H1 (cell line): ENCODE data around the gene KHDC1L. TPM values are rescaled to one million over a fixed set of nuclear protein-coding genes. Genes with fewer than 3 reads are reported as not detected.

Source experiments
- CTCF ChIA-PET: fragments of 300-600 bp; sonication (Branson Sonifier 250); formaldehyde crosslinking; loops from one replicate; lab custom pipeline; 2021; ENCODE audit not compliant: partially characterized antibody; lab: Charles Lee
- POLR2A ChIA-PET: fragments of 300-600 bp; sonication (Branson Sonifier 250); formaldehyde crosslinking; loops from one replicate; lab custom pipeline; 2021; ENCODE audit warnings: inconsistent platforms; ENCODE audit not compliant: partially characterized antibody; lab: Charles Lee
- DNase-seq, 2 experiments: peaks; one replicate each; pipeline versions ENCODE4 v3.0.0 to v3.0.0-alpha.2; 2010 to 2022; ENCODE audit warnings: low spot score in 2 of 2, low read depth in 1 of 2, mixed read lengths in 1 of 2
- FAIRE-seq: peaks from 2 replicates; lab custom pipeline; 2011; peaks lifted over from hg19 to GRCh38; lab: Jason Lieb, UNC
- H2AFZ ChIP-seq: 2 replicates; pipeline ENCODE4 v1.8.1; 2012; ENCODE audit warnings: low read length, inconsistent platforms
- H2AK5ac ChIP-seq: 2 replicates; pipeline ENCODE4 v1.6.1; 2013; ENCODE audit warnings: low read depth, low read length
- H2BK120ac ChIP-seq: replicated peaks from 2 replicates; pipeline ENCODE3; 2013; ENCODE audit warnings: low read depth, low read length, inconsistent platforms
- H2BK12ac ChIP-seq: 2 replicates; pipeline ENCODE4 v1.6.1; 2013; ENCODE audit warnings: low read depth, low read length
- H2BK15ac ChIP-seq: 2 replicates; pipeline ENCODE4 v1.6.1; 2013; ENCODE audit warnings: low read length
- H2BK20ac ChIP-seq: 2 replicates; pipeline ENCODE4 v1.6.1; 2013; ENCODE audit warnings: low read length
- H2BK5ac ChIP-seq: 2 replicates; pipeline ENCODE4 v1.6.1; 2013; ENCODE audit warnings: low read depth, low read length
- H3K14ac ChIP-seq: 2 replicates; pipeline ENCODE4 v1.6.1; 2013; ENCODE audit warnings: inconsistent platforms; ENCODE audit not compliant: insufficient read length
- H3K18ac ChIP-seq: 2 replicates; pipeline ENCODE4 v1.6.1; 2013; ENCODE audit warnings: low read length; ENCODE audit errors: extremely low read depth
- H3K23ac ChIP-seq: 2 replicates; pipeline ENCODE4 v1.6.1; 2013; ENCODE audit warnings: inconsistent platforms; ENCODE audit not compliant: insufficient read length
- H3K23me2 ChIP-seq: 2 replicates; pipeline ENCODE4 v1.6.1; 2013; ENCODE audit warnings: low read depth, low read length
- H3K27ac ChIP-seq: 2 replicates; pipeline ENCODE4 v1.6.1; 2011; ENCODE audit warnings: low read depth, low read length, inconsistent platforms
- H3K27me3 ChIP-seq, 4 experiments: replicated peaks in 1 of 4; 1 replicate in 1 of 4; 2 replicates in 3 of 4; pipeline versions ENCODE4 v1.6.1 to v1.8.1; 2011 to 2013; ENCODE audit warnings: low read length in 3 of 4, mild to moderate bottlenecking in 3 of 4, inconsistent platforms in 2 of 4, mixed read lengths in 2 of 4, moderate library complexity in 1 of 4; ENCODE audit not compliant: control insufficient read depth in 3 of 4, insufficient read depth in 3 of 4; ENCODE audit errors: extremely low read depth in 1 of 4
- H3K36me3 ChIP-seq, 4 experiments: 2 replicates each; pipeline versions ENCODE4 v1.6.1 to v1.8.1; 2011 to 2013; ENCODE audit warnings: mild to moderate bottlenecking in 4 of 4, low read length in 3 of 4, moderate library complexity in 2 of 4, control low read depth in 1 of 4, inconsistent platforms in 1 of 4; ENCODE audit not compliant: insufficient read depth in 4 of 4, control insufficient read depth in 2 of 4
- H3K4ac ChIP-seq: replicated peaks from 2 replicates; pipeline ENCODE3; 2013; ENCODE audit warnings: low read length, low read depth, mixed read lengths, inconsistent platforms; ENCODE audit not compliant: insufficient read length
- H3K4me1 ChIP-seq, 4 experiments: replicated peaks in 1 of 4; 1 replicate in 1 of 4; 2 replicates in 3 of 4; pipeline versions ENCODE4 v1.6.1 to v1.8.1; 2011 to 2013; ENCODE audit warnings: low read length in 3 of 4, inconsistent platforms in 2 of 4, mixed read lengths in 1 of 4; ENCODE audit not compliant: insufficient read depth in 4 of 4, control insufficient read depth in 3 of 4
- H3K4me2 ChIP-seq, 2 experiments: 2 replicates each; pipeline versions ENCODE4 v1.6.1 to v1.8.1; 2011 to 2013; ENCODE audit warnings: low read depth in 2 of 2, low read length in 2 of 2, control low read depth in 1 of 2, inconsistent platforms in 1 of 2, mild to moderate bottlenecking in 1 of 2; ENCODE audit not compliant: insufficient read depth in 1 of 2
- H3K4me3 ChIP-seq, 4 experiments: fragments of 200-600, 300-600 bp in 1 of 4; sonication (generic), shearing (Covaris generic), sonication (Bioruptor Twin) in 1 of 4; 2 replicates each; pipeline versions ENCODE4 v1.5.1 to v1.8.1; 2011 to 2016; ENCODE audit warnings: low read length in 4 of 4, low read depth in 3 of 4, control low read depth in 2 of 4, inconsistent platforms in 2 of 4, mild to moderate bottlenecking in 2 of 4, mixed read lengths in 1 of 4, moderate library complexity in 1 of 4; ENCODE audit not compliant: insufficient read depth in 2 of 4; ENCODE audit errors: extremely low read depth in 1 of 4
- H3K56ac ChIP-seq: replicated peaks from 2 replicates; pipeline ENCODE3; 2013; ENCODE audit warnings: low read depth, mild to moderate bottlenecking, mixed read lengths, low read length, inconsistent platforms; ENCODE audit not compliant: insufficient read length
- H3K79me1 ChIP-seq: 2 replicates; pipeline ENCODE4 v1.6.1; 2013; ENCODE audit warnings: low read depth, low read length, control low read depth
- H3K79me2 ChIP-seq, 2 experiments: 2 replicates each; pipeline versions ENCODE4 v1.6.1 to v1.8.1; 2012 to 2013; ENCODE audit warnings: low read length in 2 of 2, mild to moderate bottlenecking in 2 of 2, inconsistent platforms in 1 of 2; ENCODE audit not compliant: insufficient read depth in 2 of 2, control insufficient read depth in 1 of 2
- H3K9ac ChIP-seq, 4 experiments: replicated peaks in 1 of 4; 1 replicate in 1 of 4; 2 replicates in 3 of 4; pipeline versions ENCODE4 v1.6.1 to v1.8.1; 2011 to 2013; ENCODE audit warnings: low read depth in 3 of 4, low read length in 3 of 4, control low read depth in 2 of 4, mild to moderate bottlenecking in 2 of 4, moderate library complexity in 2 of 4, inconsistent platforms in 1 of 4; ENCODE audit errors: extremely low read depth in 1 of 4
- H3K9me3 ChIP-seq, 2 experiments: 2 replicates each; pipeline versions ENCODE4 v1.6.1 to v1.8.1; 2012 to 2013; ENCODE audit warnings: mild to moderate bottlenecking in 2 of 2, moderate library complexity in 2 of 2, control low read depth in 1 of 2, inconsistent platforms in 1 of 2, low read depth in 1 of 2, low read length in 1 of 2, mixed read lengths in 1 of 2; ENCODE audit not compliant: insufficient read depth in 2 of 2
- H4K20me1 ChIP-seq, 2 experiments: replicated peaks in 1 of 2; 2 replicates each; pipeline versions ENCODE3 to v1.8.1; 2011 to 2013; ENCODE audit warnings: inconsistent platforms in 2 of 2, low read length in 2 of 2, mild to moderate bottlenecking in 1 of 2; ENCODE audit not compliant: insufficient read depth in 2 of 2, control insufficient read depth in 1 of 2
- H4K5ac ChIP-seq: 2 replicates; pipeline ENCODE4 v1.6.1; 2013; ENCODE audit warnings: low read length, low read depth, mixed read lengths, inconsistent platforms; ENCODE audit not compliant: insufficient read length
- H4K8ac ChIP-seq: 2 replicates; pipeline ENCODE4 v1.8.0; 2013; ENCODE audit warnings: mild to moderate bottlenecking, moderate library complexity, low read length, inconsistent platforms; ENCODE audit not compliant: insufficient read depth; ENCODE audit errors: extremely low read depth
- H4K91ac ChIP-seq: replicated peaks from 2 replicates; pipeline ENCODE3; 2013; ENCODE audit warnings: low read length, mixed read lengths, inconsistent platforms; ENCODE audit not compliant: insufficient read length
- CBX8 ChIP-seq: fragments of 300-800, 300-1000 bp; sonication (generic); IDR thresholded peaks from 2 replicates; pipeline ENCODE4 v1.7.1; 2016; ENCODE audit warnings: low read depth, low read length, borderline replicate concordance
- CHD1 ChIP-seq: IDR thresholded peaks from 2 replicates; pipeline ENCODE4 v1.6.1; 2012; ENCODE audit warnings: low read depth, low read length, improper control_type of control experiment
- CTBP2 ChIP-seq: IDR thresholded peaks from 2 replicates; pipeline ENCODE4 v1.7.0; 2011; ENCODE audit warnings: borderline replicate concordance, mild to moderate bottlenecking, moderate library complexity, mixed read lengths, low read length; ENCODE audit not compliant: insufficient read depth, insufficient read length
- EP300 ChIP-seq, 2 experiments: IDR thresholded peaks; 1 replicate in 1 of 2; 2 replicates in 1 of 2; pipeline ENCODE4 v1.6.1; 2011 to 2012; ENCODE audit warnings: low read depth in 2 of 2, low read length in 2 of 2, mild to moderate bottlenecking in 2 of 2, borderline replicate concordance in 1 of 2, inconsistent platforms in 1 of 2, moderate library complexity in 1 of 2
- GABPA ChIP-seq: IDR thresholded peaks from 2 replicates; pipeline ENCODE4 v1.6.1; 2011; ENCODE audit warnings: mild to moderate bottlenecking, low read length, moderate library complexity, borderline replicate concordance; ENCODE audit not compliant: insufficient read depth
- JUND ChIP-seq: IDR thresholded peaks from 2 replicates; pipeline ENCODE4 v1.6.1; 2011; ENCODE audit warnings: mild to moderate bottlenecking, improper control_type of control experiment, low read length
- MAFK ChIP-seq: IDR thresholded peaks from 2 replicates; pipeline ENCODE4 v1.6.1; 2012; ENCODE audit warnings: low read depth, mild to moderate bottlenecking, improper control_type of control experiment, low read length
- NRF1 ChIP-seq: IDR thresholded peaks from 2 replicates; pipeline ENCODE4 v1.6.1; 2011; ENCODE audit warnings: mild to moderate bottlenecking, low read depth, low read length, improper control_type of control experiment
- SIX5 ChIP-seq: IDR thresholded peaks from 2 replicates; pipeline ENCODE4 v1.6.1; 2011; ENCODE audit warnings: mild to moderate bottlenecking, low read depth, low read length
- TEAD4 ChIP-seq: IDR thresholded peaks from 2 replicates; pipeline ENCODE4 v1.6.1; 2012; ENCODE audit warnings: low read depth, low read length, inconsistent platforms, mixed read lengths
- WGBS, 2 experiments: shearing (Covaris generic) in 1 of 2; methylation state at CpG; one replicate each; pipeline versions ENCODE4 v1.1.6 to v1.1.7; 2013 to 2015; ENCODE audit warnings: low lambda C conversion rate in 2 of 2, mixed read lengths in 2 of 2, inconsistent platforms in 1 of 2, low coverage in 1 of 2, missing lambda C conversion rate in 1 of 2; ENCODE audit not compliant: insufficient replicate concordance in 2 of 2, insufficient coverage in 1 of 2, insufficient read length in 1 of 2; ENCODE audit errors: extremely low coverage in 1 of 2, missing lambda C conversion rate in 1 of 2; 5-methylcytosine and 5-hydroxymethylcytosine counted together
- polyA plus RNA-seq, 7 experiments: library from polyadenylated mRNA; depleted of rRNA in 3 of 7; stranded (reverse) in 5 of 7; unstranded in 2 of 7; fragments of >200 nt in 5 of 7; fragments of 200-250 nt in 2 of 7; gene quantifications; 1 replicate in 5 of 7; 2 replicates in 1 of 7; 4 replicates in 1 of 7; pipeline versions ENCODE4 v1.2.1 to v1.2.3, GENCODE V29; 2011 to 2013; ENCODE audit warnings: missing spikeins in 2 of 7, mixed read lengths in 2 of 7
- total RNA-seq: library from RNA; stranded (reverse); fragmentation: NEBNext Ultra II Directional; extraction: Animal tissue kit (Norgen Biotek cat#: 25700); gene quantifications from 2 replicates; pipeline ENCODE4 v1.2.1, GENCODE V29; 2021

KHDC1L gene
- total and polyA plus RNA-seq, 2 of the 8 experiments (the other 6 are each of a cell fraction or from before 2014, with no cell fraction given), result 0.14 TPM; not detected in 1

GRCh38 chr6:73242001-73242400 is 16.7 kb upstream of the KHDC1L start:
- no peak for TF ChIP-seq CBX8
- TF ChIP-seq CTBP2, result no peak
- no peak for TF ChIP-seq MAFK
- no peak for TF ChIP-seq EP300 (IDR thresholded peaks at IDR 0.05; ENCODE audit: borderline replicate concordance in 1 of 2, low read depth in 2 of 2, low read length in 2 of 2)
- no peak for TF ChIP-seq GABPA
- no peak for TF ChIP-seq CHD1
- no peak for TF ChIP-seq SIX5
- no peak for TF ChIP-seq TEAD4
- no peak for TF ChIP-seq JUND
- no peak for TF ChIP-seq NRF1
- TF ChIP-seq, all 59 proteins: peak for 0

More at GRCh38 chr6:73242001-73242400, 16.7 kb upstream of the KHDC1L start:
- FAIRE-seq (no peak), DNase-seq (no peak)
- no peak overlapping the region for H2BK120ac ChIP-seq
- H3K27ac ChIP-seq, result no peak overlapping the region
- no peak overlapping the region for H4K5ac ChIP-seq
- H2AK5ac ChIP-seq, result no peak overlapping the region
- H2BK12ac ChIP-seq, result no peak overlapping the region
- H2BK5ac ChIP-seq, result no peak overlapping the region
- no peaks in the 10 kb centered on the region for H3K79me2 ChIP-seq
- 90% methylated on average over 5 of the region's 5 CpGs; no CpG with 5 or more reads in 1 of the 2 experiments for whole genome bisulfite sequencing, 2 experiments
- H3K23me2 ChIP-seq, result no peaks in the 10 kb centered on the region
- no peak overlapping the region for H3K18ac ChIP-seq
- no peak overlapping the region for H2BK15ac ChIP-seq
- no peak overlapping the region for H3K9ac ChIP-seq
- H3K4me3 ChIP-seq, result no peak overlapping the region
- no peak overlapping the region for H2BK20ac ChIP-seq
- H3K14ac ChIP-seq, result no peak overlapping the region
- no peaks in the 10 kb centered on the region for H3K79me1 ChIP-seq
- H3K4me1 ChIP-seq, result no peaks in the 10 kb centered on the region
- H3K23ac ChIP-seq, result no peak overlapping the region
- CTCF ChIA-PET, result interaction anchor here (0.7 to 1.0 kb wide), 2 partner anchors 12 to 14 kb away, joined by 3 read pairs; no protein-coding TSS in a partner anchor
- no peaks in the 10 kb centered on the region for H4K20me1 ChIP-seq
- H3K27me3 ChIP-seq, result no peaks in the 10 kb centered on the region
- no peaks in the 10 kb centered on the region for H3K9me3 ChIP-seq
- no peak overlapping the region for H2AFZ ChIP-seq
- H3K56ac ChIP-seq, result no peak overlapping the region
- no peak overlapping the region for H3K4me2 ChIP-seq
- POLR2A ChIA-PET, result interaction anchor here (0.6 kb wide), 1 partner anchor 10 kb away, joined by 5 read pairs; no protein-coding TSS in a partner anchor
- no peak overlapping the region for H4K91ac ChIP-seq
- H4K8ac ChIP-seq, result no peak overlapping the region
- no peak overlapping the region for H3K4ac ChIP-seq
- no peaks in the 10 kb centered on the region for H3K36me3 ChIP-seq
